Liver (tissue), 9 donors: Measurements from ENCODE around the gene AKT3. TPM values are rescaled to one million over a fixed set of nuclear protein-coding genes. Genes with fewer than 3 reads are reported as not detected.

Experiments used
- DNase-seq: peaks from one replicate; pipeline ENCODE4 v3.0.0-alpha.2; 2017; ENCODE audit warnings: low spot score
- H3K27ac ChIP-seq, 2 donors: one replicate each; pipeline ENCODE4 v1.7.0; 2013; ENCODE audit warnings: inconsistent platforms in 2 of 2, low read length in 2 of 2, control low read depth in 1 of 2, low read depth in 1 of 2, mild to moderate bottlenecking in 1 of 2
- H3K27me3 ChIP-seq, 4 donors: one replicate each; pipeline versions ENCODE4 v1.6.1 to v1.7.0; 2013; ENCODE audit warnings: low read length in 3 of 4, inconsistent platforms in 1 of 4, mild to moderate bottlenecking in 1 of 4, moderate library complexity in 1 of 4; ENCODE audit not compliant: control insufficient read depth in 4 of 4, insufficient read depth in 4 of 4
- H3K36me3 ChIP-seq, 4 donors: one replicate each; pipeline versions ENCODE4 v1.6.1 to v1.7.0; 2013; ENCODE audit warnings: low read length in 3 of 4, mild to moderate bottlenecking in 3 of 4, low read depth in 1 of 4, moderate library complexity in 1 of 4; ENCODE audit not compliant: control insufficient read depth in 4 of 4, insufficient read depth in 3 of 4
- H3K4me1 ChIP-seq, 4 donors: one replicate each; pipeline versions ENCODE4 v1.6.1 to v1.7.0; 2013; ENCODE audit warnings: low read length in 3 of 4, mild to moderate bottlenecking in 3 of 4, moderate library complexity in 1 of 4; ENCODE audit not compliant: control insufficient read depth in 4 of 4, insufficient read depth in 4 of 4
- H3K4me3 ChIP-seq, 3 donors: one replicate each; pipeline versions ENCODE4 v1.6.1 to v1.7.0; 2013; ENCODE audit warnings: low read length in 3 of 3, control low read depth in 1 of 3, low read depth in 1 of 3, mild to moderate bottlenecking in 1 of 3
- H3K9ac ChIP-seq, 2 donors: one replicate each; pipeline ENCODE4 v1.7.0; 2013; ENCODE audit warnings: low read length in 2 of 2, mild to moderate bottlenecking in 2 of 2, moderate library complexity in 2 of 2, control low read depth in 1 of 2, low read depth in 1 of 2
- H3K9me3 ChIP-seq, 4 donors: one replicate each; pipeline versions ENCODE4 v1.6.1 to v1.7.0; 2013; ENCODE audit warnings: low read length in 3 of 4; ENCODE audit not compliant: control insufficient read depth in 4 of 4
- ATF3 ChIP-seq: IDR thresholded peaks from 2 replicates; pipeline ENCODE4 v1.6.1; 2016; ENCODE audit warnings: antibody characterized with exemption
- CTCF ChIP-seq: fragments of 150-350 bp; IDR thresholded peaks from 2 replicates; pipeline ENCODE4 v1.5.1; 2017; ENCODE audit warnings: improper control_type of control experiment, low read depth, low read length; ENCODE audit not compliant: missing input control
- EGR1 ChIP-seq, 2 donors: IDR thresholded peaks; 2 replicates each; pipeline ENCODE4 v1.6.1; 2016 to 2018; ENCODE audit warnings: antibody characterized with exemption in 2 of 2, low read depth in 2 of 2
- FOXA1 ChIP-seq: IDR thresholded peaks from 2 replicates; pipeline ENCODE4 v1.6.1; 2016; ENCODE audit warnings: antibody characterized with exemption
- FOXA2 ChIP-seq: IDR thresholded peaks from 2 replicates; pipeline ENCODE4 v1.6.1; 2016; ENCODE audit warnings: antibody characterized with exemption
- HNF4A ChIP-seq, 2 donors: conservative IDR thresholded peaks; 2 replicates each; pipeline ENCODE4 v1.6.1; 2016; ENCODE audit warnings: antibody characterized with exemption in 2 of 2, mild to moderate bottlenecking in 2 of 2
- MAX ChIP-seq: IDR thresholded peaks from 2 replicates; pipeline ENCODE4 v1.6.1; 2016; ENCODE audit warnings: antibody characterized with exemption
- NR2F2 ChIP-seq: IDR thresholded peaks from 2 replicates; pipeline ENCODE4 v1.6.1; 2016; ENCODE audit warnings: antibody characterized with exemption
- RAD21 ChIP-seq, 2 donors: IDR thresholded peaks; 2 replicates each; pipeline ENCODE4 v1.6.1; 2016; ENCODE audit warnings: antibody characterized with exemption in 2 of 2, mild to moderate bottlenecking in 2 of 2
- REST ChIP-seq: IDR thresholded peaks from 2 replicates; pipeline ENCODE4 v1.6.1; 2016; ENCODE audit warnings: antibody characterized with exemption, mild to moderate bottlenecking
- RXRA ChIP-seq, 2 donors: IDR thresholded peaks; 2 replicates each; pipeline ENCODE4 v1.6.1; 2017 to 2018; ENCODE audit warnings: antibody characterized with exemption in 2 of 2, mild to moderate bottlenecking in 1 of 2
- SP1 ChIP-seq: IDR thresholded peaks from 2 replicates; pipeline ENCODE4 v1.6.1; 2018; ENCODE audit warnings: antibody characterized with exemption, mild to moderate bottlenecking
- TAF1 ChIP-seq: conservative IDR thresholded peaks from 2 replicates; pipeline ENCODE4 v1.6.1; 2016; ENCODE audit warnings: antibody characterized with exemption, mild to moderate bottlenecking
- YY1 ChIP-seq: IDR thresholded peaks from 2 replicates; pipeline ENCODE4 v1.6.1; 2016; ENCODE audit warnings: antibody characterized with exemption, mild to moderate bottlenecking
- WGBS: extraction: QIAGEN DNeasy Blood & Tissue Kit; methylation state at CpG from one replicate; pipeline ENCODE4 v1.1.7; 2013; 5-methylcytosine and 5-hydroxymethylcytosine counted together
- polyA plus RNA-seq, 2 donors: library from polyadenylated mRNA; stranded (reverse) in 1 of 2; unstranded in 1 of 2; fragments of 200-250 nt in 1 of 2; fragments of >200 nt in 1 of 2; fragmentation: Nextera tagmentation in 1 of 2; extraction: Ambion mirVana in 1 of 2; gene quantifications; one replicate each; pipeline versions ENCODE4 v1.2.1 to v1.2.3, GENCODE V29; 2013 to 2015
- total RNA-seq, 2 donors: library from RNA; depleted of rRNA; stranded (reverse); fragments of >200 nt; gene quantifications; one replicate each; pipeline ENCODE4 v1.2.3, GENCODE V29; 2014
- donor health status: healthy.
- donor health status: healthy.
- donor health status: healthy.
- donor health status: healthy.
- donor health status: healthy.

Gene AKT3
- total and polyA plus RNA-seq, 4 donors = 1.7 to 7.6 (median 2.8) TPM

GRCh38 chr1:243892456-243892855 is 42.4 kb upstream of the AKT3 start:
- H3K9me3 ChIP-seq = no peaks in the 10 kb centered on the region

GRCh38 chr1:243890576-243890975 is 40.5 kb upstream of the AKT3 start:
- H3K4me3 ChIP-seq = no peak overlapping the region
- DNase-seq = no peak
- H3K27me3 ChIP-seq = peaks cover 0 to 12% (median 0%) of the 10 kb centered on the region in 4 donors
- no peaks in the 10 kb centered on the region for H3K9me3 ChIP-seq
- no peak overlapping the region for H3K9ac ChIP-seq
- 58% methylated on average over 2 of the region's 2 CpGs for WGBS
- no peak overlapping the region for H3K27ac ChIP-seq
- no peaks in the 10 kb centered on the region for H3K4me1 ChIP-seq
- no peaks in the 10 kb centered on the region for H3K36me3 ChIP-seq
- TF ChIP-seq REST (no peak), RAD21 (IDR thresholded peaks at IDR 0.05) (no peak), SP1 (no peak), ATF3 (no peak), MAX (no peak), RXRA (IDR thresholded peaks at IDR 0.05) (no peak), FOXA1 (no peak), CTCF (no peak)

More at GRCh38 chr1:243892456-243892855, 42.4 kb upstream of the AKT3 start:
- Histone ChIP-seq H3K27me3 (peaks cover 0 to 16% (median 0%) of the 10 kb centered on the region in 4 donors), H3K4me3 (no peak overlapping the region), H3K36me3 (no peaks in the 10 kb centered on the region), H3K27ac (no peak overlapping the region), H3K9ac (no peak overlapping the region), H3K4me1 (no peaks in the 10 kb centered on the region)
- DNase-seq = no peak
- no peak for TF ChIP-seq REST
- TF ChIP-seq EGR1 (IDR thresholded peaks at IDR 0.05; ENCODE audit: low read depth in 2 of 2) = no peak
- TF ChIP-seq RXRA (IDR thresholded peaks at IDR 0.05) = no peak
- no peak for TF ChIP-seq CTCF
- no peak for TF ChIP-seq MAX
- TF ChIP-seq TAF1 = no peak
- TF ChIP-seq YY1 = no peak
- no peak for TF ChIP-seq HNF4A (conservative IDR thresholded peaks at IDR 0.05)
- TF ChIP-seq FOXA2 = no peak
- TF ChIP-seq NR2F2 = no peak
- WGBS = 71% methylated on average over 3 of the region's 3 CpGs
